T-helper 1 cell treated with Interleukin-12 subunit alpha and Interleukin-12 subunit beta and Interleukin-4 antibody, amounts not matched to agents 30 ng/mL and 1 ng/mL, for 36 hours (primary cell): ENCODE data around the gene PAX3. TPM values are rescaled to one million over a fixed set of nuclear protein-coding genes. Genes with fewer than 3 reads are reported as not detected.
"Not testable (repeated sequence)": the region's sequence is repeated elsewhere in the genome, so short reads cannot be mapped to it uniquely, and the experiment has no call there.

Experiments
- intact Hi-C: fragments of 100-400 bp; cut with micrococcal nuclease; formaldehyde crosslinking; loops from one replicate; pipeline ENCODE4 v1.15.1; 2024
- total RNA-seq: library from RNA; stranded (reverse); gene quantifications from 2 replicates; pipeline ENCODE4 v1.2.3, GENCODE V29; 2022

Gene PAX3
- total RNA-seq, 1 donor from 2014 or later: not detected

- intact Hi-C loops: no loop called here
Observed at GRCh38 chr2:222159221-222159620, 139.6 kb downstream of the PAX3 start.

- intact Hi-C loops: not testable (repeated sequence)
Observed at GRCh38 chr2:222155003-222155664, 143.7 kb downstream of the PAX3 start.

Other genes with a start within 250 kb of the PAX3 start
- 14.8 and 17.2 TPM in 2 replicates for gene SGPP2, start 125.5 kb upstream of the PAX3 start, total RNA-seq